SK-N-SH (cell line): ENCODE data around the gene OR8G5. TPM values are rescaled to one million over a fixed set of nuclear protein-coding genes. Genes with fewer than 3 reads are reported as not detected.

Experiments used
- CTCF ChIA-PET: fragments of 300-600, 350-600 bp; formaldehyde crosslinking; extraction: SDS; loops from one replicate; lab custom pipeline; 2021; lab: Yijun Ruan, JAX
- POLR2A ChIA-PET: fragments of 350-600 bp; sonication (Branson Sonifier 250); formaldehyde crosslinking; extraction: SDS; loops from one replicate; lab custom pipeline; 2020; ENCODE audit warnings: antibody characterized with exemption, inconsistent platforms; lab: Yijun Ruan, JAX
- DNase-seq: peaks from one replicate; pipeline ENCODE4 v3.0.0; 2012
- H2AFZ ChIP-seq: fragments of 200-600 bp; sonication (generic); 2 replicates; pipeline ENCODE4 v1.8.1; 2016; ENCODE audit warnings: antibody characterized with exemption, mild to moderate bottlenecking, low read depth
- H3F3A ChIP-seq: fragments of 200-600 bp; sonication (generic); replicated peaks from 2 replicates; pipeline ENCODE3; 2016; ENCODE audit warnings: antibody characterized with exemption, mild to moderate bottlenecking; ENCODE audit not compliant: insufficient read depth
- H3K27ac ChIP-seq, 2 experiments: fragments of 200-500 bp in 1 of 2; fragments of 200-600 bp in 1 of 2; sonication (Bioruptor generic) in 1 of 2; sonication (generic), shearing (Covaris generic) in 1 of 2; 2 replicates each; pipeline versions ENCODE4 v1.5.1 to v1.6.1; 2014 to 2016; ENCODE audit warnings: low read depth in 2 of 2, inconsistent platforms in 1 of 2, low read length in 1 of 2, mild to moderate bottlenecking in 1 of 2, mixed read lengths in 1 of 2
- H3K27me3 ChIP-seq: fragments of 200-600 bp; sonication (generic), shearing (Covaris generic); 2 replicates; pipeline ENCODE4 v1.6.1; 2016; ENCODE audit warnings: mixed run types; ENCODE audit not compliant: insufficient read depth
- H3K36me3 ChIP-seq, 2 experiments: fragments of 200-500 bp in 1 of 2; fragments of 200-600 bp in 1 of 2; sonication (Bioruptor generic) in 1 of 2; sonication (generic) in 1 of 2; replicated peaks in 1 of 2; 2 replicates each; pipeline versions ENCODE3 to v1.5.1; 2014 to 2016; ENCODE audit warnings: low read length in 1 of 2, mild to moderate bottlenecking in 1 of 2; ENCODE audit not compliant: insufficient read depth in 2 of 2, control insufficient read depth in 1 of 2
- H3K4me1 ChIP-seq, 2 experiments: fragments of 200-500 bp in 1 of 2; fragments of 200-600 bp in 1 of 2; sonication (Bioruptor generic) in 1 of 2; sonication (generic), shearing (Covaris generic) in 1 of 2; 2 replicates each; pipeline versions ENCODE4 v1.5.1 to v1.6.1; 2014 to 2016; ENCODE audit warnings: low read depth in 1 of 2, low read length in 1 of 2, mixed run types in 1 of 2; ENCODE audit not compliant: insufficient read depth in 2 of 2, control insufficient read depth in 1 of 2
- H3K4me2 ChIP-seq: fragments of 200-600 bp; sonication (generic), shearing (Covaris generic); 2 replicates; pipeline ENCODE4 v1.6.1; 2017; ENCODE audit warnings: mixed run types
- H3K4me3 ChIP-seq, 2 experiments: fragments of 200-500 bp in 1 of 2; fragments of 200-600 bp in 1 of 2; sonication (Bioruptor generic) in 1 of 2; sonication (generic), shearing (Covaris generic) in 1 of 2; 2 replicates each; pipeline versions ENCODE4 v1.5.1 to v1.8.1; 2014 to 2016; ENCODE audit warnings: low read depth in 2 of 2, inconsistent platforms in 1 of 2, low read length in 1 of 2, mild to moderate bottlenecking in 1 of 2, mixed read lengths in 1 of 2, moderate library complexity in 1 of 2
- H3K79me2 ChIP-seq: fragments of 200-600 bp; sonication (generic); 2 replicates; pipeline ENCODE4 v1.8.1; 2017; ENCODE audit warnings: mild to moderate bottlenecking; ENCODE audit not compliant: insufficient read depth
- H3K9ac ChIP-seq: fragments of 200-600 bp; sonication (generic); 2 replicates; pipeline ENCODE4 v1.6.1; 2017; ENCODE audit warnings: mixed run types
- H3K9me2 ChIP-seq: fragments of 200-600 bp; sonication (generic); 2 replicates; pipeline ENCODE4 v1.6.1; 2017; ENCODE audit warnings: mixed run types
- H3K9me3 ChIP-seq: fragments of 200-600 bp; sonication (generic); 2 replicates; pipeline ENCODE4 v1.6.1; 2017; ENCODE audit warnings: mixed run types, mild to moderate bottlenecking, moderate library complexity
- H4K20me1 ChIP-seq: fragments of 200-600 bp; sonication (generic); 2 replicates; pipeline ENCODE4 v1.6.1; 2017; ENCODE audit warnings: mild to moderate bottlenecking, mixed run types; ENCODE audit not compliant: insufficient read depth
- EP300 ChIP-seq, 2 experiments: IDR thresholded peaks; 2 replicates each; pipeline versions ENCODE4 v1.4.0 to v1.6.1; 2012; ENCODE audit warnings: borderline replicate concordance in 1 of 2, low read depth in 1 of 2, low read length in 1 of 2
- FOSL2 ChIP-seq: IDR thresholded peaks from 2 replicates; pipeline ENCODE4 v1.4.0; 2012; ENCODE audit warnings: low read depth, mild to moderate bottlenecking, moderate library complexity, borderline replicate concordance
- FOXM1 ChIP-seq: IDR thresholded peaks from 2 replicates; pipeline ENCODE4 v1.4.0; 2012; ENCODE audit warnings: low read depth, mild to moderate bottlenecking
- GABPA ChIP-seq: IDR thresholded peaks from 2 replicates; pipeline ENCODE4 v1.4.0; 2012; ENCODE audit warnings: low read depth, mild to moderate bottlenecking
- IRF3 ChIP-seq: fragments of 150-350 bp; IDR thresholded peaks from 2 replicates; pipeline ENCODE4 v1.6.1; 2016; ENCODE audit warnings: mild to moderate bottlenecking, low read depth, low read length
- JUND ChIP-seq: IDR thresholded peaks from 2 replicates; pipeline ENCODE4 v1.4.0; 2012
- NRF1 ChIP-seq: IDR thresholded peaks from 2 replicates; pipeline ENCODE4 v1.6.1; 2012; ENCODE audit warnings: low read depth, mild to moderate bottlenecking, low read length
- RAD21 ChIP-seq: IDR thresholded peaks from 2 replicates; pipeline ENCODE4 v1.6.1; 2012; ENCODE audit warnings: mild to moderate bottlenecking, low read length
- RFX5 ChIP-seq: IDR thresholded peaks from 2 replicates; pipeline ENCODE4 v1.6.1; 2012; ENCODE audit warnings: mild to moderate bottlenecking, improper control_type of control experiment, low read length
- SMC3 ChIP-seq: IDR thresholded peaks from 2 replicates; pipeline ENCODE4 v1.6.1; 2012; ENCODE audit warnings: low read depth, low read length, improper control_type of control experiment
- WGBS: methylation state at CpG from one replicate; pipeline ENCODE4 v1.1.6; 2017; ENCODE audit warnings: low lambda C conversion rate; 5-methylcytosine and 5-hydroxymethylcytosine counted together
- polyA plus RNA-seq, 3 experiments: library from polyadenylated mRNA; depleted of rRNA; stranded (reverse); fragments of >200 nt; gene quantifications; 2 replicates each; pipeline ENCODE4 v1.2.3, GENCODE V29; 2012

The OR8G5 gene
- polyA plus RNA-seq, 1 of the 3 experiments (the other 2 are of a cell fraction) = not detected

DNA sequence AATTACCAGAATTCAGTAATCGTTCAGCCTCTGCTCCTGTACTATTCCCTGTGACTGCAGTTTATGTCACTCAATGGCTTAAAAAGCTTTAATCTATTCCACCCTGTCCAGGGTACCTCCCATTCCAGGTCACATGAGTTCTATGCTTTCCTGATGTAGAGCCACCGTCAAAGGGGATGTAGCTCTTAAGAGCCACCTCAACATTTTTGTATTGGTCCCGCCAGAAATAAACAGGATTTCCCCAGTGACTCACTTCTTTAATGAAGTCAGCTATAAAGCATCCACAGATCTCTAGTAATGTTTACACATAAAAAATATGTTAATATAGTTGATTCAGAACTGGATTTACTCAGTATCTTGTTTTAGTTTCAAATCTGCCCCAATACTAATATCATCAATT, 58.9 kb downstream of the OR8G5 start:
- Histone ChIP-seq H3K9ac (no peak overlapping the region), H3K4me3 (no peak overlapping the region), H3K9me3 (no peaks in the 10 kb centered on the region), H3K4me2 (no peak overlapping the region), H3F3A (no peaks in the 10 kb centered on the region), H3K79me2 (no peaks in the 10 kb centered on the region), H3K9me2 (no peaks in the 10 kb centered on the region), H3K27me3 (no peaks in the 10 kb centered on the region; the same call in 1 of the 2 replicates), H4K20me1 (0 out of 2 replicates have a peak, but pooled peaks cover 3% of the 10 kb centered on the region), H3K27ac (no peak overlapping the region), H3K36me3 (no peaks in the 10 kb centered on the region), H3K4me1 (no peaks in the 10 kb centered on the region), H2AFZ (no peak overlapping the region)
- CTCF ChIA-PET = no interaction called here
- DNase-seq = no peak
- WGBS = 2% methylated on average over 3 of the region's 3 CpGs
- POLR2A ChIA-PET = no interaction called here
- TF ChIP-seq FOSL2 = no peak
- no peak for TF ChIP-seq EP300 (IDR thresholded peaks at IDR 0.05; ENCODE audit: borderline replicate concordance in 1 of 2, low read depth in 1 of 2, low read length in 1 of 2)
- TF ChIP-seq SMC3 = no peak
- no peak for TF ChIP-seq NRF1
- no peak for TF ChIP-seq IRF3
- TF ChIP-seq RFX5 = no peak
- no peak for TF ChIP-seq RAD21
- TF ChIP-seq JUND = no peak
- TF ChIP-seq GABPA = no peak
- no peak for TF ChIP-seq FOXM1

Other genes starting within 250 kb of the OR8G5 start
- not detected in 2 replicates for gene OR10G4, start 243.4 kb upstream of the OR8G5 start, polyA plus RNA-seq (2012; rRNA removed)
- gene OR10G9, start 233.4 kb upstream of the OR8G5 start, polyA plus RNA-seq (2012; rRNA removed) = not detected in 2 replicates
- gene OR10G8, start 229.6 kb upstream of the OR8G5 start, polyA plus RNA-seq (2012; rRNA removed) = not detected in 2 replicates
- gene OR10G7, start 215.1 kb upstream of the OR8G5 start, polyA plus RNA-seq (2012; rRNA removed) = not detected in 2 replicates
- 7.6 and 11.7 TPM in 2 replicates for gene VWA5A, start 140.9 kb upstream of the OR8G5 start, polyA plus RNA-seq (2012; rRNA removed)
- gene OR10D3, start 73.0 kb upstream of the OR8G5 start, polyA plus RNA-seq (2012; rRNA removed) = not detected in 2 replicates
- not detected in 2 replicates for gene OR8G1, start 15.3 kb upstream of the OR8G5 start, polyA plus RNA-seq (2012; rRNA removed)
- not detected in 2 replicates for gene OR8D1, start 57.6 kb downstream of the OR8G5 start, polyA plus RNA-seq (2012; rRNA removed)
- gene OR8D2, start 63.8 kb downstream of the OR8G5 start, polyA plus RNA-seq (2012; rRNA removed) = not detected in 2 replicates
- not detected in 2 replicates for gene OR8B2, start 128.1 kb downstream of the OR8G5 start, polyA plus RNA-seq (2012; rRNA removed)
- gene OR8B3, start 142.6 kb downstream of the OR8G5 start, polyA plus RNA-seq (2012; rRNA removed) = not detected in 2 replicates
- gene OR8B4, start 168.5 kb downstream of the OR8G5 start, polyA plus RNA-seq (2012; rRNA removed) = not detected in 2 replicates
- gene OR8B8, start 189.3 kb downstream of the OR8G5 start, polyA plus RNA-seq (2012; rRNA removed) = not detected in 2 replicates